Endothelial cell of umbilical vein (primary cell): Measurements from ENCODE around the gene GSTA2. TPM values are rescaled to one million over a fixed set of nuclear protein-coding genes. Genes with fewer than 3 reads are reported as not detected.

Experiments used
- BruUV-seq: library from RNA; stranded (reverse); fragments of 400-500 nt; replicated peaks from 2 replicates; lab custom pipeline; 2021; lab: Mats Ljungman, UMichigan
- CTCF ChIA-PET: fragments of 300-600, 350-600 bp; sonication (Branson Sonifier 250); formaldehyde crosslinking; loops from one replicate; lab custom pipeline; 2021; ENCODE audit warnings: antibody characterized with exemption, inconsistent platforms; lab: Charles Lee
- POLR2A ChIA-PET: fragments of 300-600, 350-600 bp; sonication (Branson Sonifier 250); formaldehyde crosslinking; loops from one replicate; lab custom pipeline; 2021; ENCODE audit warnings: antibody characterized with exemption, inconsistent platforms; lab: Charles Lee
- DNase-seq: peaks from one replicate; pipeline ENCODE4 v3.0.0-alpha.2; 2011; ENCODE audit warnings: low read depth, low spot score
- FAIRE-seq: peaks from 2 replicates; lab custom pipeline; 2011; peaks lifted over from hg19 to GRCh38; lab: Jason Lieb, UNC
- H2AFZ ChIP-seq: 2 replicates; pipeline ENCODE4 v1.6.0; 2012; ENCODE audit warnings: low read depth, low read length, control low read depth, inconsistent platforms
- H3K27ac ChIP-seq: 2 replicates; pipeline ENCODE4 v1.5.1; 2011; ENCODE audit warnings: low read depth, mild to moderate bottlenecking, control low read depth, low read length, moderate library complexity; ENCODE audit not compliant: insufficient read depth
- H3K27me3 ChIP-seq, 2 experiments: 2 replicates each; pipeline versions ENCODE4 v1.6.0 to v1.6.1; 2011; ENCODE audit warnings: low read length in 2 of 2, mixed read lengths in 1 of 2; ENCODE audit not compliant: control insufficient read depth in 2 of 2, insufficient read depth in 2 of 2
- H3K36me3 ChIP-seq, 2 experiments: 2 replicates in 1 of 2; 3 replicates in 1 of 2; pipeline ENCODE4 v1.5.1; 2011; ENCODE audit warnings: low read length in 2 of 2, mild to moderate bottlenecking in 1 of 2, moderate library complexity in 1 of 2; ENCODE audit not compliant: control insufficient read depth in 2 of 2, insufficient read depth in 2 of 2; ENCODE audit errors: extremely low read depth in 1 of 2
- H3K4me1 ChIP-seq: 3 replicates; pipeline ENCODE4 v1.5.1; 2011; ENCODE audit warnings: mild to moderate bottlenecking, low read length; ENCODE audit not compliant: control insufficient read depth, insufficient read depth; ENCODE audit errors: extremely low read depth
- H3K4me2 ChIP-seq: 2 replicates; pipeline ENCODE4 v1.6.1; 2011; ENCODE audit warnings: low read length, control low read depth, mixed read lengths; ENCODE audit not compliant: insufficient read depth
- H3K4me3 ChIP-seq, 3 experiments: fragments of 200-600 bp in 1 of 3; sonication (generic), shearing (Covaris generic) in 1 of 3; replicated peaks in 1 of 3; 2 replicates each; pipeline ENCODE4 v1.5.1; 2011 to 2016; ENCODE audit warnings: control low read depth in 3 of 3, low read length in 3 of 3, mild to moderate bottlenecking in 2 of 3, inconsistent platforms in 1 of 3, low read depth in 1 of 3, moderate library complexity in 1 of 3; ENCODE audit not compliant: insufficient read depth in 1 of 3
- H3K79me2 ChIP-seq: 2 replicates; pipeline ENCODE4 v1.6.0; 2012; ENCODE audit warnings: low read length, inconsistent platforms; ENCODE audit not compliant: control insufficient read depth, insufficient read depth
- H3K9ac ChIP-seq: replicated peaks from 2 replicates; pipeline ENCODE3; 2011; ENCODE audit warnings: low read length, control low read depth; ENCODE audit not compliant: insufficient read depth; ENCODE audit errors: extremely low read depth
- H3K9me1 ChIP-seq: replicated peaks from 3 replicates; pipeline ENCODE4 v1.6.0; 2011; ENCODE audit warnings: mild to moderate bottlenecking, low read length; ENCODE audit not compliant: control insufficient read depth, insufficient read depth; ENCODE audit errors: extremely low read depth
- H3K9me3 ChIP-seq: replicated peaks from 2 replicates; pipeline ENCODE4 v1.5.1; 2012; ENCODE audit warnings: low read length, inconsistent platforms; ENCODE audit not compliant: control insufficient read depth, insufficient read depth
- H4K20me1 ChIP-seq: replicated peaks from 2 replicates; pipeline ENCODE3; 2011; ENCODE audit warnings: mild to moderate bottlenecking, low read length; ENCODE audit not compliant: control insufficient read depth, insufficient read depth; ENCODE audit errors: extremely low read depth
- CTCF ChIP-seq, 2 donors: IDR thresholded peaks; 1 replicate in 1 of 2; 2 replicates in 1 of 2; pipeline ENCODE4 v1.5.1; 2011; ENCODE audit warnings: low read length in 2 of 2, mild to moderate bottlenecking in 2 of 2, moderate library complexity in 2 of 2, control low read depth in 1 of 2, inconsistent platforms in 1 of 2, low read depth in 1 of 2; ENCODE audit not compliant: insufficient read depth in 1 of 2; ENCODE audit errors: extremely low read depth in 1 of 2
- EZH2 ChIP-seq: IDR thresholded peaks from 2 replicates; pipeline ENCODE4 v1.6.1; 2012; ENCODE audit warnings: borderline replicate concordance, low read depth, mild to moderate bottlenecking, moderate library complexity, low read length, inconsistent platforms; ENCODE audit not compliant: severe bottlenecking
- MYC ChIP-seq: IDR thresholded peaks from one replicate; pipeline ENCODE4 v1.6.1; 2011; ENCODE audit warnings: mild to moderate bottlenecking, low read depth, low read length
- POLR2AphosphoS5 ChIP-seq: IDR thresholded peaks from 2 replicates; pipeline ENCODE4 v1.6.1; 2012; ENCODE audit warnings: low read depth, mild to moderate bottlenecking, control low read depth, low read length, moderate library complexity; ENCODE audit not compliant: insufficient read depth
- dilution Hi-C: fragments of 300-500 bp; cut with MboI; formaldehyde crosslinking; loops from one replicate; pipeline ENCODE4 v1.15.0; 2019; ENCODE audit warnings: low sequenced_read_pairs; ENCODE audit not compliant: extremely low pct_ligation_motif_present
- intact Hi-C: fragments of 100-400 bp; cut with micrococcal nuclease; formaldehyde crosslinking; loops from one replicate; pipeline ENCODE4 v1.10.0; 2022
- polyA plus RNA-seq, 4 experiments: library from polyadenylated mRNA; depleted of rRNA in 3 of 4; stranded (reverse) in 3 of 4; unstranded in 1 of 4; fragments of >200 nt; gene quantifications; 2 replicates each; pipeline versions ENCODE4 v1.2.1 to v1.2.3, GENCODE V29; 2011 to 2012; ENCODE audit warnings: missing spikeins in 1 of 4
- total RNA-seq: library from RNA; stranded (reverse); gene quantifications from 2 replicates; pipeline ENCODE4 v1.2.3, GENCODE V29; 2021

The GSTA2 gene
- total and polyA plus RNA-seq, 2 donors (not counting 3 experiments of a cell fraction or from before 2014, with no cell fraction given), result not detected

GRCh38 chr6:52787917-52788316 is 24.6 kb upstream of the GSTA2 start:
- Histone ChIP-seq H4K20me1 (no peaks in the 10 kb centered on the region), H3K4me1 (no peaks in the 10 kb centered on the region), H3K4me3 (no peak overlapping the region), H3K36me3 (no peaks in the 10 kb centered on the region), H3K4me2 (no peak overlapping the region), H2AFZ (no peak overlapping the region), H3K27ac (no peak overlapping the region), H3K79me2 (no peaks in the 10 kb centered on the region), H3K27me3 (no peaks in the 10 kb centered on the region), H3K9me3 (no peaks in the 10 kb centered on the region), H3K9ac (no peak overlapping the region), H3K9me1 (no peaks in the 10 kb centered on the region)
- DNase-seq (no peak), FAIRE-seq (no peak)
- intact Hi-C loops (no loop called here), dilution Hi-C loops (no loop called here)
- BruUV-seq, result no TSS peak
- ChIA-PET POLR2A (no interaction called here), CTCF (no interaction called here)
- no peak for TF ChIP-seq CTCF (IDR thresholded peaks at IDR 0.05; ENCODE audit: extremely low read depth in 1 of 2, insufficient read depth in 1 of 2, low read depth in 1 of 2, low read length in 2 of 2)

- no peak overlapping the region for H3K9ac ChIP-seq
- no peak for DNase-seq
- TF ChIP-seq EZH2 (no peak), MYC (no peak), CTCF (IDR thresholded peaks at IDR 0.05; ENCODE audit: extremely low read depth in 1 of 2, insufficient read depth in 1 of 2, low read depth in 1 of 2, low read length in 2 of 2) (no peak), POLR2AphosphoS5 (no peak)
- dilution Hi-C loops, result no loop called here
- no peaks in the 10 kb centered on the region for H3K36me3 ChIP-seq
- no peaks in the 10 kb centered on the region for H4K20me1 ChIP-seq
- no peaks in the 10 kb centered on the region for H3K27me3 ChIP-seq
- no peak overlapping the region for H3K4me3 ChIP-seq
- H3K79me2 ChIP-seq, result no peaks in the 10 kb centered on the region
- no peak overlapping the region for H3K27ac ChIP-seq
- no peak overlapping the region for H2AFZ ChIP-seq
- H3K4me1 ChIP-seq, result no peaks in the 10 kb centered on the region
- ChIA-PET CTCF (no interaction called here), POLR2A (no interaction called here)
- BruUV-seq, result no TSS peak
- no peaks in the 10 kb centered on the region for H3K9me3 ChIP-seq
- H3K9me1 ChIP-seq, result no peaks in the 10 kb centered on the region
- H3K4me2 ChIP-seq, result no peak overlapping the region
- intact Hi-C loops, result loop anchor here (1.0 kb wide), 1 partner anchor 41 kb away; no protein-coding TSS in a partner anchor
- FAIRE-seq, result no peak
Measured at GRCh38 chr6:52786249-52786956, 23.1 kb upstream of the GSTA2 start.
